Panc1 (cell line): ENCODE data around the gene APOA1. TPM values are rescaled to one million over a fixed set of nuclear protein-coding genes. Genes with fewer than 3 reads are reported as not detected.

Experiments used
- ATAC-seq: fragments of 200-7000 bp; cut with Tn5 transposase; 2 replicates; pipeline ENCODE4 v1.9.1; 2020; ENCODE audit warnings: mild to moderate bottlenecking, moderate library complexity
- BruUV-seq: library from RNA; stranded (reverse); fragments of 400-500 nt; replicated peaks from 2 replicates; lab custom pipeline; 2021; lab: Mats Ljungman, UMichigan
- CTCF ChIA-PET: fragments of 300-600 bp; sonication (Branson Sonifier 250); formaldehyde crosslinking; loops from one replicate; lab custom pipeline; 2022; ENCODE audit warnings: antibody characterized with exemption; lab: Charles Lee
- POLR2A ChIA-PET: fragments of 300-600 bp; sonication (Branson Sonifier 250); formaldehyde crosslinking; loops from one replicate; lab custom pipeline; 2022; ENCODE audit warnings: antibody characterized with exemption; lab: Charles Lee
- DNase-seq: peaks from one replicate; pipeline ENCODE4 v3.0.0-alpha.2; 2010; ENCODE audit warnings: low read depth, low spot score
- H3K27ac ChIP-seq: 2 replicates; pipeline ENCODE4 v1.5.1; 2011; ENCODE audit warnings: mild to moderate bottlenecking, low read length, inconsistent platforms
- H3K27me3 ChIP-seq: fragments of 200-500 bp; sonication (Bioruptor generic); 2 replicates; pipeline ENCODE4 v1.6.0; 2014; ENCODE audit warnings: low read length, inconsistent platforms; ENCODE audit not compliant: control insufficient read depth, insufficient read depth
- H3K36me3 ChIP-seq: fragments of 200-500 bp; sonication (Bioruptor generic); 2 replicates; pipeline ENCODE4 v1.5.1; 2014; ENCODE audit warnings: inconsistent platforms, mild to moderate bottlenecking, low read length, moderate library complexity; ENCODE audit not compliant: control insufficient read depth, insufficient read depth
- H3K4me1 ChIP-seq: 2 replicates; pipeline ENCODE4 v1.5.1; 2011; ENCODE audit warnings: inconsistent platforms, mild to moderate bottlenecking, low read length, moderate library complexity; ENCODE audit not compliant: control insufficient read depth, insufficient read depth
- H3K4me3 ChIP-seq, 2 experiments: 2 replicates each; pipeline ENCODE4 v1.5.1; 2011 to 2012; ENCODE audit warnings: low read depth in 2 of 2, low read length in 2 of 2, mild to moderate bottlenecking in 2 of 2, inconsistent platforms in 1 of 2, moderate library complexity in 1 of 2
- H3K9me3 ChIP-seq: fragments of 200-500 bp; sonication (Bioruptor generic); 2 replicates; pipeline ENCODE4 v1.5.1; 2014; ENCODE audit warnings: low read depth, mild to moderate bottlenecking, inconsistent platforms, low read length, moderate library complexity; ENCODE audit not compliant: control insufficient read depth, insufficient read depth
- CTCF ChIP-seq: fragments of 450-650 bp; IDR thresholded peaks from 2 replicates; pipeline ENCODE4 v1.5.1; 2017; ENCODE audit warnings: mild to moderate bottlenecking
- POLR2AphosphoS5 ChIP-seq: IDR thresholded peaks from 2 replicates; pipeline ENCODE4 v1.6.1; 2012; ENCODE audit warnings: mild to moderate bottlenecking, low read depth, low read length, moderate library complexity
- REST ChIP-seq, 2 experiments: IDR thresholded peaks; 2 replicates each; pipeline ENCODE4 v1.6.1; 2011 to 2012; ENCODE audit warnings: low read depth in 2 of 2, control low read depth in 1 of 2, low read length in 1 of 2, mild to moderate bottlenecking in 1 of 2, moderate library complexity in 1 of 2; ENCODE audit not compliant: insufficient read depth in 1 of 2
- SIN3A ChIP-seq: IDR thresholded peaks from 2 replicates; pipeline ENCODE4 v1.6.1; 2012; ENCODE audit warnings: low read depth, mild to moderate bottlenecking, low read length, moderate library complexity, borderline replicate concordance; ENCODE audit not compliant: insufficient read depth
- TCF7L2 ChIP-seq: IDR thresholded peaks from 2 replicates; pipeline ENCODE4 v1.6.1; 2011; ENCODE audit warnings: mild to moderate bottlenecking, low read depth, low read length, inconsistent platforms
- in situ Hi-C: cut with HindIII; loops from 2 replicates; pipeline ENCODE4 v1.10.0; 2016; ENCODE audit warnings: low sequenced_read_pairs, low pct_unique_long_range_greater_than_20kb
- intact Hi-C: fragments of 100-400 bp; cut with micrococcal nuclease; formaldehyde crosslinking; loops from one replicate; pipeline ENCODE4 v1.10.0; 2022; ENCODE audit not compliant: unreplicated experiment
- total RNA-seq: library from RNA; stranded (reverse); gene quantifications from one replicate; pipeline ENCODE4 v1.2.1, GENCODE V29; 2021; ENCODE audit not compliant: unreplicated experiment

The APOA1 gene
- total RNA-seq, 1 experiment from 2014 or later = 1.7 TPM

- intact Hi-C loops (no loop called here), in situ Hi-C loops (no loop called here)
- Histone ChIP-seq H3K36me3 (no peaks in the 10 kb centered on the region), H3K4me1 (no peaks in the 10 kb centered on the region), H3K27ac (no peak overlapping the region), H3K4me3 (no peak overlapping the region), H3K9me3 (no peaks in the 10 kb centered on the region), H3K27me3 (no peaks in the 10 kb centered on the region)
- ATAC-seq = no peak
- TF ChIP-seq REST (IDR thresholded peaks at IDR 0.05; ENCODE audit: insufficient read depth in 1 of 2, low read depth in 2 of 2, low read length in 1 of 2) = no peak
- no peak for TF ChIP-seq TCF7L2
- TF ChIP-seq POLR2AphosphoS5 = no peak
- TF ChIP-seq CTCF = no peak
- no peak for TF ChIP-seq SIN3A
- ChIA-PET POLR2A (interaction anchor here (0.7 kb wide), 1 partner anchor 44 kb away, joined by 3 read pairs; no protein-coding TSS in a partner anchor), CTCF (no interaction called here)
- BruUV-seq = no TSS peak
- no peak for DNase-seq
Measured at GRCh38 chr11:116826751-116827431, 10.5 kb downstream of the APOA1 start.

- TF ChIP-seq POLR2AphosphoS5 = no peak
- in situ Hi-C loops (no loop called here), intact Hi-C loops (no loop called here)
- DNase-seq (no peak), ATAC-seq (no peak)
- H3K27me3 ChIP-seq = no peaks in the 10 kb centered on the region
- H3K36me3 ChIP-seq = no peaks in the 10 kb centered on the region
- ChIA-PET CTCF (no interaction called here), POLR2A (interaction anchor here (0.7 kb wide), 1 partner anchor 43 kb away, joined by 3 read pairs; no protein-coding TSS in a partner anchor)
- H3K27ac ChIP-seq = no peak overlapping the region
- no TSS peak for BruUV-seq
- H3K9me3 ChIP-seq = no peaks in the 10 kb centered on the region
- H3K4me1 ChIP-seq = no peaks in the 10 kb centered on the region
- H3K4me3 ChIP-seq = no peak overlapping the region
Measured at GRCh38 chr11:116825854-116826750, 11.3 kb downstream of the APOA1 start.
